IPS-NIHi11 (cell line): ENCODE data around the gene CHST9.
A peak's percentile ranks its signal among the peaks of the same experiment; 100 is the strongest.
"Not testable (repeated sequence)": the region's sequence is repeated elsewhere in the genome, so short reads cannot be mapped to it uniquely, and the experiment has no call there.

Experiments
- DNase-seq: peaks from one replicate; pipeline ENCODE4 v3.0.0; 2012; ENCODE audit warnings: mixed read lengths, low spot score

Gene CHST9

DNA sequence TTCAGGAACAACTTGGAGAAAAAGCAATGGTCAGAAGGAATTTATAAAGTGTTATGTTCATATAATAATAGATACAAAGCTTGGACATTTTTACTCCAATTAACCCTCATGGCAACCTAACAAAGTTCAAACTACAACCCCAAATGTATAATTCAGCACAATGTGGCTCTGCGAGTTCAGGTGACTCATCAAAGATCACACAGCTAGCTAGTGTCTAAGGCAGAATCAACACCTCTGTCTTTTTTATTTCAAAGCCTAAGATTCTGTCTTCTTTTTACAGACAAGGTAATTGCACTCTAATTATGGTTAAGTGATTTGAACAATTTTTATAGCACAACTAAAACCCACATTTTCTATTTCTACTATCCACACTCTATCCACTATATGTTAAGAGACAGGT lies 90.5 kb downstream of the CHST9 start:
- DNase-seq = no peak

DNA sequence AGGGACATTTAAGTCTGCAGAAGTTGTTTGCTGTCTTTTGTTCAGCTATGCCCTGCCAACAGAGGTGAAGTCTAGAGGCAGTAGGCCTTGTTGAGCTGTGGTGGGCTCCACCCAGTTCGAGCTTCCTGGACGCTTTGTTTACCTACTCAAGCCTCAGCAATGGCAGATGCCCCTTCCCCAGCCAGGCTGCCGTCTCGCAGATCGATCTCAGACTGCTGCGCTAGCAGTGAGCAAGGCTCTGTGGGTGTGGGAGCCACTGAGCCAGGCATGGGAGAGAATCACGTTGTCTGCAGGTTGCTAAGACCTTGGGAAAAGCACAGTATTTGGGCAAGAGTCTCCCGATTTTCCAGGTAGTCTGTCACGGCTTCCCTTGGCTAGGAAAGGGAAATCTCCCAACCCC lies 91.8 kb downstream of the CHST9 start:
- not testable (repeated sequence) for DNase-seq

DNA sequence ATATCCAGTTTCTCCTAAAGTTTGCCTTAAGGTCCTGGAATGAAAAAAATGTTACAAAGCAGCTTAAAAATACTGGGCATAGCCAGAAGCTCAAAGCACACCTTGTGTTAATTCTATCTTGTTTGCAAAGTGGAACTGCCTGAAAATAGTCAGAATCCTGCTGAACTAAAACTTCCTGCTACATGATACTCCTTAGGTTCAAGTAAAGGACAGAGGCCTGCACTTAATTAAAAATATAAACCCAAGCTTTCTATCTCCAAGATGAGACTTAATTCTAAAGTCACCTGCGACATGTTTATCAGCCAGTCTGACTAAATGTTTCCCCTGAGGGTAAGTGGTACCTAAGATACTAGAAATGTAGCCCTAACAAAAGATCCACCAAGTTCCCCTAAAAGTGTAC lies 103.4 kb downstream of the CHST9 start:
- no peak for DNase-seq

DNA sequence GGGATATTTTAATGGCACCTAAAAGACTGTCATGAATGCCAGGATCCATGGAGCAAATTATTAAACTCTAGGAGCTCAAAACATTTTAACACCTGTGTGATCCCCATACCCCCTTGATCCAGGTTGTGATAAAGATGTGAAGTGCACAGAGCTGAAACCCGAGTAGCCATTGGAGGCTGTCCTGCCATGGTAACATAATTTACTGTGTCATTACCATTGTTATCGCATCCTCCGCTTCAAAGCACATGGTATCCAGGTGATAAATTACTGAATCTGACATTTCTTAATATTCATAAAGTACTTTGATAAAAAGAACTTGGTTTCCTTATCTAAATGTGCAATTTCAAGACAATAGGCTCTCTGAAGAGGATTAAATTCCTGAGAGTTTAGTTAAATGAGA lies 109.3 kb downstream of the CHST9 start:
- no peak for DNase-seq

DNA sequence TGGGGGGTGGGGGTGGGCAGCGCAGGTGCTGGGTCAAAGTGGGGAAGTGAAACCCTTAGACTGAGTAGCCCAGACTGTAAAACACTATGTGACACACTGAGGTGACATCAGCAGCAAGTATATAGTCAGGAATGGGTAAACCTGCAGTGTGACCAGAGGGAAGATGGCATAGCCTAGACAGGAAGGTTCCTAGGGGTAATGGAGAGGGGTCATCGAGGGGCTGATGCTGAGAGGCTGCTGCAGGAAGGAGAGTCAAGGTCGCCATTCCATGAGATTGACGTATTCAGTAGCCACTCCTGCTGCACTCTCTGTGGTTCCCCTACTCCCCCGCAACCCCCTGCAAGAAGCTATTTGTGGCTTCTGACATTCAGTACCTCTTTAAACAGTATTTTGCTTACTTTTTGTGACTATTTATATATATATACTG lies 111.7 kb downstream of the CHST9 start:
- no peak for DNase-seq

DNA sequence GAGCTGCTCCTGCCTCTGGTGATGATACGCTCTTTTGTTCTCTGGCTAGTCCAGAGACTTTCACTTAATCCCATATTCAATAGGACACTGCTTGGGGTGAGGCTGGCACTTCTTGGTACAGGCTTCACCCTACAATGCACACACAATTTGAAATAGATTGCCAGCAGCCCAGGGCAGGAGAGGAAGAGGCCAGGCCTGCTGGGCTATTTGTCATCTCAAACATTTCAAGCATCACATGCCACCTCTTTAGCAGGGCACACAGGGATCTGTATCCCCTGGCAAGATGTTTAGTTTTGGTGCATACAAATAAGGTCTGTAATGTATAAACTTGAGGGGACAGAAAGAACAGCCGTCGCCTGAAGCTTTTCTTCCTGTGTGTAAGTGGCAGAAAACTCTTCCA lies 120.4 kb downstream of the CHST9 start:
- no peak for DNase-seq

DNA sequence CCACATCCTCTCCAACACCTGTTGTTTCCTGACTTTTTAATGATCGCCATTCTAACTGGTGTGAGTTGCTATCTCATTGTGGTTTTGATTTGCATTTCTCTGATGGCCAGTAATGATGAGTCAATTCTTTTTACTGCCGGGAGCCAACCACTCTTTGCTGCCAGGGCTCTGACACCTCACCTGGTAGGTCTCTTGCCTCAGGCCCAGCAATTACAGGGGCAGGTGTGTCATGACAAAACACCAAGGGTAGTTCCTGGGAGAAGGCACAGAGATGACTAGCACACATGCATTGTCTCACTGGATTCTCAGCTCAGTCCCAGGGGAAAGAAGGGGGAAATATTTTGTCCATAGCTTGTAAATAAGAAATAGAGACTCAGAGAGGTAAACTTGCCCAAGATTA lies 122.3 kb downstream of the CHST9 start:
- no peak for DNase-seq

DNA sequence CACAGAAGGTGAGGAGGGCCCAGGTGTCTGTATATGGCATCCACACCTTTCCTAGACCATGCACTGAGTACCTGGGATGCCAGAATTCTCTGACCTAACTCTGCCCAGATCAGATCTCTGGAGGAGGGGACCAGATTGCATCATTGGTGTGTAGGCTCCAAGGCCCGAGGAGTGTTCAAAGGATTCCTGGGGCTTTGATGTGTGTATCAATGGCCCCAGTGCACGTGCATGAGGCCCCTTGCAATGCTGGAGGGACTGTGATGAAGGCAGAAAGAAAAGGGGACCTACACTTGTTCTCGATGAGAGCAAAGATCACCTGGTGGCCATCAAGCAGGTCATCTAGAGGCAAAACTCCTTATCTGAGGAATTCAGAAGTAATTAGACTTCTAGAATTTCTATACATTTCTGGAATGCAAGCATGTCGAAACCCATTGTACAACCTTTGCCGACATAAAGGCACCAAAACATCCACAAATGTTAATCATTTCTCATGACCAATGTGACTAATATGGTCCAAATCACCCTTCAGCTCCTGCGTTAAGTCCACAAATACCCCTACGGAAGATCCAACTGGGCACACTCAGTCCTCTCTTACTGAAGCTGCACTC lies 123.5 kb downstream of the CHST9 start:
- DNase-seq = no peak

DNA sequence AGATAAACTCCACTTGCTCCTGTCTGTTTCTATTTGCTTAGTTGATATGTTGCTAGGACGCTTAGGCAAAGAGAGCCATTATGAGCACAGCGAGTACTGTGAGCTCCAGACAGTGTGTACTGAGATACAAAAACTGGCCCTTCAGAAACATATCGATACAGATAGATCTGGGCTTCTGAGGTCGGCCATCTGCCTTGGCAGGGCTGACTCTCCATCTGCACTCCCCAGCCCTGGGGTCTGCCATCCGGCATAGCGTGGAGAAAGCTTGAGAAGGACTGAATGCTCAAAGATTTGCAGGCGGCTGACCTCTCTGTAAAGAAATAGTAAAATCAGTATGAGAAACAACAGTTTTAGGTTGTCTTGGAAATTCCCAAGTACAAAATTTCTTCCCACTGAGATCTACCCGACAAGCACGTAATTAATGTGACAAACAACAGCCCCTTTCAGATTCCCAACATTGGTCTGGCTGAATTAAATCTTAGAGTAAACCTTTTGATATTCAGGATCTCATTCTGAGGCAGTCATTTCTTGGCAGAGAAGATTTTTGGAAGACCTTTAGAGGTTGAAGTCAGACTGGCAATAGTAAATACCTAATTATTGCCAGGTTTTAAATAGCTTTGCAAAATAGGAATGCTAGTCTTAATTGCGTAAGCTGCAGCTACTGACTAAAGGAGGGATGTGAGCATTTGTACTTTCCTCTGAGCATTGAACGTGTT lies 127.4 kb downstream of the CHST9 start:
- no peak for DNase-seq

DNA sequence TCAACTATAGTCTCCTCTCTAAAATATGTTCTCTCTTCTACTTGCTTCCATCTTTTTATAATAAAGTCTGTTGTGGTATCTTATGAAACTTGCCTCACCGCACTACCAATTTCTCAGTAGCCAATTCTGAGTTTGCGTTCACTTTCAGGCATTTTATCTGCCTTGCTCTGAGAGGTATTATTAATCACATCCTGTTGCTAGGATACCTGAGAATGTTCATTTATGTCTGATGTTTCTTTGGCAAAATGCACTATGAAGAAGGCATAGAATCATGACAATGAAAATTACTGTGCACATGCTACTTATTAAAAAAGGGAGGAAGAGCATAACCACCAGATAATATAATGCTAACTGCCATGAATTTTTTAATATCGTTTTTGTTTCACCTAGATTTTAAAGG lies 130.2 kb downstream of the CHST9 start:
- DNase-seq = no peak

DNA sequence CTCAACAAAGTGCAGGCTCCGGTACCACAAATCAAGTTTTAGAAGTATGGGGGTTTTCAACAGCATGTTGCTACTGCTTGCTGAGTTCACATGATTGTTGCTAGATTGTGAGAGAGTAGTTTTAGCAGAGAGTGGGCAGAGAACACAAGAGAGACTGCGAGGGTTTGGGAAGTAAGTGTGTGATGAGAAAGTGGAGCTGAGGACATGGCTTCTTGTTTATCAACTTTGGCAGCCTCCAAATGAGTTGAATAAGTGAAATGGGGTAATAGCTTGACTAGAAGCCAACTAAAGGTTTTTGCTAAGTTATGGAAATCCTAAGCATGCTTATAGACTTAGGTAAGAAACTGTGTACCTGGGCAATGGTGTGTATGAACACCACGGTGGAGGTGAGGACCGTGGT lies 135.1 kb downstream of the CHST9 start:
- no peak for DNase-seq

DNA sequence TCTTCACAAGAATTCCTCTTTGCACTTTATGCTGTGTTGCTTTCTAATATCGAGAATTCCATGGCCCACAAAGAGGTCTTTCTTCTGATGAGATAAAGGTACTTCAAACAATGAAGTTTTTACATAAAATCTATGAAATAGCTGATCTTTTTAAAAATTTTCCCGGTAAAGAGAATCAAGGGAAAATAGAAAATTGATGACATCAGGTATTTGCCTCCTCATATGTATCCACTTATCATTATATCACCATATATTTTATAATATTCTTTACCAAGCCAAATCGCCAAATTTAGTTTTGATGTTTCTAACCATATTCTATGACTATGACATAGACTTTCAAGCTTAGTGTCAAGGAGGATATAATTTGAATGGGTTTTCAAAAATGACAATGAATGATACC lies 139.8 kb downstream of the CHST9 start:
- DNase-seq = no peak

DNA sequence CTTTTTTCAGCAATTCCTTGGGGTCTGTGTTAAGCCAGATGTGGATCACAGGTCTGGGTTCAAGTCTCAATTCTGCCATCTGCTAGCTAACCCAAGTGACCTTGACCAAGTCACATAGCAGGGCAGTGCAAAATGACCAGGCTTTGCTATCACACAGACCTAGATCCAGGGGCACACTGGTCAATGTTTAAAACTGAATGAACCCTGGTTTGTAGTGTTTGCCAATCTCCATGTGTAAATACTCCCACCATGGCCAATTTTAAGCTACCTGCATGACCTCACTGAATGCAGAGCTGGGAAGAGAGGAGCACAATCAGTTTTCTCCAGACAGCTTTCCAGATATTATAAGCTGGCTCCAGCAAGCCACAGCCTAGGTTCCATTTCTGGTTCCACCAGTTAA lies 142.9 kb downstream of the CHST9 start:
- no peak for DNase-seq

DNA sequence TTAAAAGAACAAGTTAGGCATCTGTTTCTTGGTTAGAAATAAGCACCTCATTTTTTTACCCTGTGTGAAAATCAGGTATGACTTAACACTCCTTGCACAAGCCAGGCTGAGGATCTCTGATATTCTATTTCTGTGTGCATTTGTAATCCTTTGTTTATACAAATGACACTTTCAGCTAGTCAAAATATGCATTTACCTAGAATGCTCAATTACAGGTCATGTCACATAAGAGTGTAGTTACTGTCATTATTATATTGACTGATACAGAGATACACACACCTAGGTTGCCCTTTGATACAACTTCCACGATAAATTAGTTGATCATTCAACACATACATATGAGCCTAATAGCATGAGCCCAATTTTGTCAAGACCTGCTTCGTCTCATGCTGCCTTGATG lies 144.3 kb downstream of the CHST9 start:
- no peak for DNase-seq

DNA sequence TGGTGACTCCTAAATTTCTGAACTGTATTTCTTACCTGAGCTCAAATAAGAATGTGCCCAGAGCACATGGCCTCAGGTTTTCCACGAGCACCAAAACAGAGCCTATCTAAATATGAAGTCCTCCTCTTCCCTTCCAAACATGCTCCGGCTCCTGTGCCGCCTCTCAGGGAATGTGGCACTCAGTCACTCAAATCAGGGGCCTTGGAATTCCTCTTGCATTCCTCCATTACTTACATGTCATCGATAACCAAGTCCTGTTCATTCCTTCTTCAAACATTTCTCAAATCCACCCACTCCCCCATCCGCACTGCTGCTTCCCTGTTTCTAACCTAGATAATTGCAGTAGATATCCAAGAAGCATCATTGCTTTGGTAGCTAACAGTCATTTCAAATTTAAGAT lies 151.4 kb downstream of the CHST9 start:
- no peak for DNase-seq

DNA sequence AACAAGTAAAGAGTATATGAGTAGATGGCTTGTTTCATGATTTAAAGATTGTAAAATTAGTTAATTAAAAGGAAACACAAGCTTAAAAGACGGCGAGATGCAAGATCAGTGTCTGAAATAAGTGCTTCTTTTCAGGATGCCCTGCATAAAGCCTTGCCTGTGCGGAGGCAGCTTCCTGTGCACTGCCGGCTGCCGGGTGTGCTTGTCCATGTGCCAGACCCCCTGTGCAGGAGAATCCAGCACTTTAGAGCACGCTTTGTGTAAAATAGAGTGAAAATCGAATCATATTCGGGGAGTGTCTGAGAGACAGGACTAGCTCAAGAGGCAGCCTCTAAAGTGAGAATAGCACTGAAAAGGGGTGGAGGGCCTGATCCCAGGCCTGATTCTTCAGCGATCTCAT lies 154.7 kb downstream of the CHST9 start:
- no peak for DNase-seq

DNA sequence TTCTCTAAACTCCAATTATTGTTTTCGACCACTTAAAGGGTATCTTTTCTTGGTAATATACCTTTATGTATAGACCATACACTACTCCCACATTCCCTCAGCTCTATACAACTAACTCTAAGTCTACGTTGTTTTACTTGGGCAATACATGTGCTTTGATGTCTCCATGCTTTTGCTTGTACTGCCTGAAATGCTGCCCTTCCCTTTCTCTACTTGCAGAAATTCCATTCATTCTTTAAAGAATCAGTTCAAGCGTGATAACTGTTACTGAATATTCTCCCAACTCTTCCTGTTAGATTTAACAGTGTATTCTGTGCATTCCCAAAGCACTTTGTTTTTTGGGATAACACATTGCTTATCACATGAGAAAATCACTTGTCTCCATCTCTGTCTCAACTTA lies 162.6 kb downstream of the CHST9 start:
- no peak for DNase-seq

DNA sequence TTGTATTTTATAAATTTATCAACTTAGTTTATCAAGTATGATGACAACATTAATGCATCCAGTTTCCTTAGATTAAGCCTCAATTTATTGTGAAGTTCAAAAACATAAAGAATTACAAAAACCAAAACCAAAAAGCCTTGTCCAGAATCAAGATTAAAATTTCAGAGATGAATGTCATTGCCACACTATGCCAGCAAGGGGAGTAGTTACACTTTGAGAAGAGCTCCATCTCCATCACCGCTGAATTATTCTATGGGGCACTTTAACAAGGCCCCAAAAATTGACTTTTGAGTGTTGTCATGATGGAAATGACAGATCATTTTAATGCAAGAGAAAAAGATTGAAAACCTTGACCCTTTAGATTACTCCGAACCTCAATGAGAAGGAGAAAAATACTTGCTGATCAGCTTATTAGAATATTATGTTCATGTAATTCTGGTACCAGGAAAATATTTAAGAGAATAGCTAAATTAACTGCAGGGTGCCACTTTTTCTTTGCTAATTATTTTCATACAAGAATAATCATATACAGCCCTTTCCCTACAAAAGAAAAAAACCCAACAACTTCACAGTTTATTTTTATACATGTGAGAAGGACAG lies 167.1 kb downstream of the CHST9 start:
- peak; percentile 22 for DNase-seq

DNA sequence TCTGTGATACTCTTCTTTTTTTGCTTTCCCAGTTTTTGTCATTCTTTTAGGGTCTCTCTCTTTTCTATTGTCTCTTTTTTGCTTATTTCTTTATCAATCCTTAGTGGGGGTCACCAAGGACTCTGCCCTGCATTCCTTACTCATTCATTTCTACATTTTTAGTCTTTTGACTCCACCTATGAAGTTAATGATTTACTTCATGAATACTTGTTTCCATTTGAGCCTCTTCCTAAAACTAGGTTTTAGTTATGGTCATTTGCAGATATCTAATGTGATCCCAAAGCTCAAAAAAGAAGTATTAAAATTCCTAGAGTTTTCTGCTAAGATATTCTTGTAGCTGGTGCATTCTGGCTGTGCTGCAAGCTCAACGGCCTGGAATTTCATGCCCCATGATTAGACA lies 170.3 kb downstream of the CHST9 start:
- no peak for DNase-seq

DNA sequence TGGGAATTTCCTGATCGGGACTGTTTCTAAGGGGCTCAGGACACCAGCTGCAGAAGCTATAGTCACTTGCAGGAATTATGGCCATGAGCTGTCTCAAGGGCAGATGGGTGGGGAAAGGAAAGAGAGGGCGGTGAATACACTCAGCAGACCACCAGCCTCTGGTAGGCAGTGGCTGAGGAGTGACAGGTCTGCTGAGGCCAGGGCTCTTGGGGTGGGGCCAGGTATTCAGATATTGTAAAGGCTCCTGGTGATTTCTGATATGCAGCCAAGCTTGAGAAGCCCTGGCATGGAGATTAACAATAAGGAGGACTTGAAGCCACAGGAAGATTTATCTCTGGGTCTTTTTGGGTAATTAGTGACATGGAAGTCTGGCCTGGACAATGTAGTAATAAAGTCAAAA lies 174.3 kb downstream of the CHST9 start:
- no peak for DNase-seq

DNA sequence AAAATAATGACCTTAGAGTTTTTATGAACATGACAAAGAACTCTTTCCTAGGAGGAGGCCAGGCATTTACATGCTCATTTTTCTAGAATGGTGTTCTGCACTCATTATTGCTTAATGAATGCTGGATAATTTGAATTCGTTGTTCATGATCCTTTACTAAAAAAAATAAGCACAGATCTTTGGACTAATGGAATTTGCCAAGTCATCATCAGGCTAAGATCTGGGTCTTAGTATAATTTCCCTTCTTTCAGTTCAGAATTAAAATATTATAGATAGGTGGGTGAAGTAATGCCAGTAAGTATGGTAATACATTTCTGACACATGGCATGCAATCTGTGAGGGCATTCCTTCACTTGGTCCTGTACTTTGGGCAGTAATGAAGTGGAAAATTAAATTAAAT lies 175.8 kb downstream of the CHST9 start:
- no peak for DNase-seq

DNA sequence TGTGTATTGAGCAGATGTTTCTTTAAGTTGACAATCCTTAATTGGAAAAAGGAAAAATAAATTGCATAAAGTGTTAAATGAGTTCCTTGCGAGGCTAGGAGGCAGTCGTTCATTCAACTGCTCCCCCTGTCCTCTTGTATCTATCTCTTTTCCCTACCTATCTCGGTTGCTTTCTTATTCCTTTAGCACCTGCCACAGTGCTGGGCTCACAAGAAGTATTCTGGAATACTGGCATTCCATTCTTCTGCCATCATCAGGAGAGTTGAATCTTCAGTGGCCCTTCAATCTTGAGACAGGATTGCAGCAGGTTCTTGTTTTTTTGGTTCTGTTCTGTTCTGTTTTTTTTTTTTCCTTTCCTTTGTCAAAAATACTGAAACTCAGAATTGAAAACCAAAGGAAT lies 176.5 kb downstream of the CHST9 start:
- no peak for DNase-seq

DNA sequence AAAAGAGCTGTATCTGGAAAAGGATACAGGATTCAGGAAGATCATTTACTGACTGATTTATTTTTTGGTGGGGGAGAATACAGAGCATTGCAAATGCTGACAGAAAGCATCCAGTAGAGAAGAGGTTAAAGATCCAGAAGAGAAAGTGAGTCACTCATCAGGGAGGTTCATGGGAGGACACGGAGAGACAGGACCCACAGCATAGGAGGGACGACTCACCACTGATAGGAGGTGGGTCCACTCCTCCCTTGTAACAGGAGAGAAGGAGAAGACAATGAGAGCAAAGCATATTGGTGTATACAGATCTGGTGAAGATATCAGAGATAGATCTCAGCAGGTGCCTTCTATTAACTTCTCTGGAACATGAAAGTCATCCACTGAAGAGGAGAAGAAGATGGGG lies 177.2 kb downstream of the CHST9 start:
- no peak for DNase-seq

DNA sequence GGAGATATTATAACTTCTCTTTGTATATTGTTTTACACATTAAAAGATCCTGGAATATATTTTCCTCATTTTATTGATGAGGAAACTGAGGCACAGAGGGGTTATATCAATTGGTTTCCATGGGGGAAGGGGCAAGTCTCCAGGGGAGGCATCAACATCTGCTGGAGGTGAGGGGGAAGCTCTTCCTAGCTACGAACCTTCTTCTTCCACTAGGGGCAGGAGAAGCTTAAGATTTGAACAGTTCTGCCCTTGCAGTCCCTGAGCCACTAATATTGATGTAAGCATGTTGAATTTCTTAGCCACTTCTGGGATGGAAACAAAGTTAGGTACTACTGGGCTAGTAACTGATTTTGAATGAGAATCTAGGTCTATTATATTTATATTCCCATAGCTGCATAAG lies 179.5 kb downstream of the CHST9 start:
- DNase-seq = peak; percentile 52
